Thoracic aorta (tissue), 2 donors: ENCODE measurements around the gene WDR64. TPM values are rescaled to one million over a fixed set of nuclear protein-coding genes. Genes with fewer than 3 reads are reported as not detected.

ENCODE experiments used
- ATAC-seq: fragments of 150-250 bp; one replicate; pipeline ENCODE4 v1.8.0; 2017; ENCODE audit warnings: low read depth; ENCODE audit not compliant: insufficient number of reproducible peaks, low FRiP score
- DNase-seq: peaks from one replicate; pipeline ENCODE4 v3.0.0-alpha.2; 2020; ENCODE audit warnings: low spot score
- H3K27ac ChIP-seq, 2 donors: fragments of 200-600 bp; sonication (generic); 1 replicate in 1 of 2; 2 replicates in 1 of 2; pipeline ENCODE4 v1.5.1; 2016; ENCODE audit warnings: mild to moderate bottlenecking in 2 of 2, moderate library complexity in 2 of 2
- H3K27me3 ChIP-seq: fragments of 200-600 bp; sonication (generic); replicated peaks from 2 replicates; pipeline ENCODE4 v1.6.0; 2016; ENCODE audit warnings: mild to moderate bottlenecking; ENCODE audit not compliant: insufficient read depth
- H3K36me3 ChIP-seq: fragments of 200-600 bp; sonication (generic); one replicate; pipeline ENCODE4 v1.5.1; 2016
- H3K4me1 ChIP-seq, 2 donors: fragments of 200-600 bp; sonication (generic); 1 replicate in 1 of 2; 2 replicates in 1 of 2; pipeline versions ENCODE4 v1.5.1 to v1.6.0; 2016; ENCODE audit warnings: low read depth in 2 of 2, mild to moderate bottlenecking in 1 of 2; ENCODE audit not compliant: control insufficient read depth in 1 of 2
- H3K4me3 ChIP-seq: fragments of 200-600 bp; sonication (generic); 2 replicates; pipeline ENCODE4 v1.5.1; 2016; ENCODE audit warnings: mild to moderate bottlenecking
- H3K9me3 ChIP-seq: fragments of 200-600 bp; sonication (generic); 2 replicates; pipeline ENCODE4 v1.5.1; 2016
- total RNA-seq, 2 donors: library from RNA; depleted of rRNA; stranded (reverse); fragments of >200 nt; gene quantifications; one replicate each; pipeline versions ENCODE4 v1.1.0 to v1.2.3, GENCODE V29; 2016
- TF ChIP-seq, protein P1 (sequence below): fragments of 200-600 bp; sonication (generic); IDR thresholded peaks from one replicate; pipeline ENCODE4 v1.5.1; 2019; ENCODE audit warnings: antibody characterized with exemption

Gene WDR64
- total RNA-seq, 2 donors from 2014 or later: not detected

DNA sequence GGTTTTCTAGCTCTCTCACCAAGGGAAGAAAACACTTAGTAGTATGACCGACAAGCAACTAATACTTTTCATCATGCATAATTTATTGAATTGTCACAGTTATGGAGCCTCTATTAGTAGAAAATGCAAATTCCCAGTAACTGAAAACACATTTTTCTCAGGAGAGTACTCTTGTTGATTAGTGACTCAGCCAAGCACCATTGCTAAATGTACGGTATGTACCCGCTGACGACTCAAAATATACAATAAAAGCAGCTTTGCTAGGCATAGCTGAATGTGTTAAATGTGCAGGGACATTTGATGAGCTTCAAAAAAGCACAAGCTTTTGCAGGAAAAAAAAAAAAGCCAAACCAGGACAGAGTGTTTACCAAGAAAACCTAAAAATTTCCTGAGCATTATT is 63.9 kb downstream of the WDR64 start:
- ATAC-seq: no peak
- no peaks in the 10 kb centered on the region for H3K9me3 ChIP-seq
- TF ChIP-seq, protein P1, sequence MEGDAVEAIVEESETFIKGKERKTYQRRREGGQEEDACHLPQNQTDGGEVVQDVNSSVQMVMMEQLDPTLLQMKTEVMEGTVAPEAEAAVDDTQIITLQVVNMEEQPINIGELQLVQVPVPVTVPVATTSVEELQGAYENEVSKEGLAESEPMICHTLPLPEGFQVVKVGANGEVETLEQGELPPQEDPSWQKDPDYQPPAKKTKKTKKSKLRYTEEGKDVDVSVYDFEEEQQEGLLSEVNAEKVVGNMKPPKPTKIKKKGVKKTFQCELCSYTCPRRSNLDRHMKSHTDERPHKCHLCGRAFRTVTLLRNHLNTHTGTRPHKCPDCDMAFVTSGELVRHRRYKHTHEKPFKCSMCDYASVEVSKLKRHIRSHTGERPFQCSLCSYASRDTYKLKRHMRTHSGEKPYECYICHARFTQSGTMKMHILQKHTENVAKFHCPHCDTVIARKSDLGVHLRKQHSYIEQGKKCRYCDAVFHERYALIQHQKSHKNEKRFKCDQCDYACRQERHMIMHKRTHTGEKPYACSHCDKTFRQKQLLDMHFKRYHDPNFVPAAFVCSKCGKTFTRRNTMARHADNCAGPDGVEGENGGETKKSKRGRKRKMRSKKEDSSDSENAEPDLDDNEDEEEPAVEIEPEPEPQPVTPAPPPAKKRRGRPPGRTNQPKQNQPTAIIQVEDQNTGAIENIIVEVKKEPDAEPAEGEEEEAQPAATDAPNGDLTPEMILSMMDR: no peak
- H3K4me3 ChIP-seq: no peak overlapping the region
- no peaks in the 10 kb centered on the region for H3K4me1 ChIP-seq
- no peaks in the 10 kb centered on the region for H3K36me3 ChIP-seq
- no peaks in the 10 kb centered on the region for H3K27me3 ChIP-seq
- DNase-seq: no peak
- H3K27ac ChIP-seq: no peak overlapping the region

DNA sequence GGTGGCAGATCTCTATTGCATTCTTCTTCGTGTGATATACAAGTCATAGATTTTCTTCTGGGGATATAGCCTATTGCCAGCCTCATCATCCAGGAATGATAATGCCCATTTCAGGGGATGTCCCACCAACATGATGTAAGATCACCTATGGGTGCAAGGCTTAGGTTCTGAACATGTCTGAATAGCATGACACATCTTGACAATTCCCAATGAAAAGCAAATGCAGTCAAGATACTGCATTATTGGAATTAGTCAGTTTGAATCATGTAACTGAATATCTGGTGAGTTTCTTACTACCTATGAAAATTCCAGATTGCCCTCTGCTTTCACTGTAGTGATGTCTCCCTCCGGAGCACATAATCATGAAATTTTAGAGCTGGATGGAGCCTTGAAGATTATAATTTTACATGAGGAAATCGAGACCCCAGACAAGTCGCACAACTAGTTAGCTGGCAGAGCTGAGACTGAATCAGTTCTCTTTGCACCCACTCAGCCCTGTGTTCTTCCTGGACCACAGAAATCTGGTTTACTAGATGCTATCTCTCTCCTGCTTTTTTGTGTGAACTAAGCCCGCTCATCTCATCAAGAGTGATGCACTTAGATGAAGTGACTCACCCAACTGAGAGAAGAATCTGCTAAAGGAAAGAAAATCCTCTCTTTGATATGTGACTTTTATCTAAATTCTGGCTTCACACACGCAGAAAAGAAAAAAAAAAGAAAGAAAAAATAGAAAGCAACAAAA is 65.0 kb downstream of the WDR64 start:
- H3K36me3 ChIP-seq: no peaks in the 10 kb centered on the region
- no peaks in the 10 kb centered on the region for H3K9me3 ChIP-seq
- DNase-seq: no peak
- no peaks in the 10 kb centered on the region for H3K4me1 ChIP-seq
- ATAC-seq: no peak
- no peaks in the 10 kb centered on the region for H3K27me3 ChIP-seq
- TF ChIP-seq, protein P1: no peak
- no peak overlapping the region for H3K27ac ChIP-seq
- no peak overlapping the region for H3K4me3 ChIP-seq

DNA sequence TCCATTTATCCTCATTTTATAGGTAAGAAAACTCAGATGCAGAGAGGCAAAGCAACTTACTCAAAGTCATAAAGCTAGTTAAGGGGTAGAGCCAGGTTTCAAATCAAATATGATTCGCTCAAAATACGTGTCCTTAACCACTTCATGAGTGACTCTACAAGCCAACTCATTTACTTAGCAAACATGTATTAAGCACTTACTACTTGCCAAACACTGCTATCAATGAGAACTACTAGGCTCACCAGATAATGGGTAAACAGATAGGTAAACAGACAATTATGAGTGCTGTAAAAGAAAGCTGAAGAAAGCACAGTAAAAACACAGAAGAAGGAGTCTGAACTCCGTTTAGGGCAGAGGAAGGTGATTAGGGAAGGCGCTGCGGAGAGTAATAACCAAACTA is 65.9 kb downstream of the WDR64 start:
- DNase-seq (no peak), ATAC-seq (no peak)
- H3K4me1 ChIP-seq: no peaks in the 10 kb centered on the region
- H3K27me3 ChIP-seq: no peaks in the 10 kb centered on the region
- no peaks in the 10 kb centered on the region for H3K36me3 ChIP-seq
- no peaks in the 10 kb centered on the region for H3K9me3 ChIP-seq
- H3K27ac ChIP-seq: no peak overlapping the region
- TF ChIP-seq, protein P1: no peak
- H3K4me3 ChIP-seq: no peak overlapping the region

DNA sequence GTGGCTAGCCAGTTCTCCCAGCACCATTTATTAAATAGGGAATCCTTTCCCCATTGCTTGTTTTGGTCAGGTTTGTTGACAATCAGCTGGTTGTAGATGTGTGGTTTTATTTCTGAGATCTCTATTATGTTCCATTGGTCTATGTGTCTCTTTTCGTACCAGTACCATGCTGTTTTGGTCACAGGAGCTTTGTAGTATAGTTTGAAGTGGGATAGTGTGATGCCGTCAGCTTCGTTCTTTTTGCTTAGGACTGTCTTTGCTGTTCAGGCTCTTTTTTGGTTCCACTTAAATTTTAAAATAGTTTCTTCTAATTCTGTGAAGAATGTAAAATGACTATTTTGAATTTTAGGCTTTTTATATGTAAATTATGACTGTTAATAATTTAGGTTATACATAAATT is 68.9 kb downstream of the WDR64 start:
- Histone ChIP-seq H3K4me1 (no peaks in the 10 kb centered on the region), H3K36me3 (no peaks in the 10 kb centered on the region), H3K27ac (no peak overlapping the region), H3K9me3 (no peaks in the 10 kb centered on the region), H3K4me3 (no peak overlapping the region), H3K27me3 (no peaks in the 10 kb centered on the region)
- TF ChIP-seq, protein P1: no peak
- no peak for DNase-seq
- no peak for ATAC-seq

GRCh38 chr1:241722947-241723346 is 70.9 kb downstream of the WDR64 start:
- H3K27me3 ChIP-seq: no peaks in the 10 kb centered on the region
- DNase-seq (no peak), ATAC-seq (no peak)
- H3K27ac ChIP-seq: no peak overlapping the region
- no peak overlapping the region for H3K4me3 ChIP-seq
- H3K4me1 ChIP-seq: no peaks in the 10 kb centered on the region
- no peaks in the 10 kb centered on the region for H3K9me3 ChIP-seq
- TF ChIP-seq, protein P1: no peak
- no peaks in the 10 kb centered on the region for H3K36me3 ChIP-seq
